Ovary (tissue), 9 donors: ENCODE data around the gene RBM26. TPM values are rescaled to one million over a fixed set of nuclear protein-coding genes. Genes with fewer than 3 reads are reported as not detected.

Experiments used
- DNase-seq, 5 donors: peaks; one replicate each; pipeline ENCODE4 v3.0.0-alpha.2; 2019 to 2020
- H3K27ac ChIP-seq, 2 donors: fragments of 200-600 bp; one replicate each; pipeline versions ENCODE4 v1.5.1 to v1.8.0; 2019 to 2022
- H3K27me3 ChIP-seq: fragments of 200-600 bp; one replicate; pipeline ENCODE4 v1.8.0; 2022
- H3K36me3 ChIP-seq: fragments of 200-600 bp; sonication (generic); one replicate; pipeline ENCODE4 v1.5.1; 2019
- H3K4me1 ChIP-seq: one replicate; pipeline ENCODE4 v1.8.1; 2013; ENCODE audit warnings: mild to moderate bottlenecking, moderate library complexity; ENCODE audit not compliant: insufficient read depth
- H3K4me3 ChIP-seq: fragments of 200-600 bp; sonication (generic); one replicate; pipeline ENCODE4 v1.5.1; 2017
- H3K9me3 ChIP-seq, 2 donors: fragments of 200-600 bp in 1 of 2; sonication (generic) in 1 of 2; one replicate each; pipeline versions ENCODE4 v1.5.1 to v1.8.1; 2013 to 2019; ENCODE audit warnings: mild to moderate bottlenecking in 1 of 2, moderate library complexity in 1 of 2
- EP300 ChIP-seq: sonication (generic); formaldehyde crosslinking; IDR thresholded peaks from one replicate; pipeline ENCODE4 v1.6.1; 2017; ENCODE audit warnings: antibody characterized with exemption
- POLR2A ChIP-seq: fragments of 450-650 bp; IDR thresholded peaks from one replicate; pipeline ENCODE4 v1.6.1; 2017; ENCODE audit warnings: antibody characterized with exemption, mild to moderate bottlenecking, moderate library complexity
- whole genome bisulfite sequencing, 3 donors: extraction: QIAGEN DNeasy Blood & Tissue Kit in 1 of 3; methylation state at CpG; one replicate each; pipeline versions ENCODE4 v1.1.5 to v1.1.7; 2013 to 2017; 5-methylcytosine and 5-hydroxymethylcytosine counted together
- intact Hi-C, 4 donors: fragments of 100-400 bp; cut with DNase I; formaldehyde crosslinking; loops; one replicate each; pipeline versions ENCODE4 v1.11.0 to v1.15.1; 2022 to 2023
- polyA plus RNA-seq, 2 donors: library from polyadenylated mRNA; stranded (reverse); fragments of 200-250 nt in 1 of 2; fragments of 350-450 nt in 1 of 2; fragmentation: Illumina TruSeq in 1 of 2; extraction: RNeasy Lipid Tissue Mini Kit (QIAGEN cat#74804) in 1 of 2; gene quantifications; one replicate each; pipeline ENCODE4 v1.2.3, GENCODE V29; 2013 to 2014
- total RNA-seq, 7 donors: library from RNA; depleted of rRNA in 2 of 7; stranded (reverse); fragments of >200 nt in 2 of 7; fragmentation: NEBNext Ultra II Directional in 3 of 7; extraction: Animal tissue kit (Norgen Biotek cat#: 25700) in 3 of 7; gene quantifications; one replicate each; pipeline versions ENCODE4 v1.1.0 to v1.2.4, GENCODE V29; 2016 to 2023
- TF ChIP-seq, protein P1 (sequence below), 3 donors: fragments of 450-650 bp in 2 of 3; fragments of 200-600 bp in 1 of 3; IDR thresholded peaks; one replicate each; pipeline versions ENCODE4 v1.5.1 to v1.8.0; 2016 to 2022; ENCODE audit warnings: antibody characterized with exemption in 3 of 3, mild to moderate bottlenecking in 1 of 3
- donor health status: DM: no; HTN: no; CAD: no; lungs with moderate emphysema.
- donor health status: DM: no; HTN: no; CAD: no.
- donor health status: Bipolar disorder and iron deficiency.
- donor health status: DM: yes; HTN: yes; CAD: no.
- donor health status: DM: no; HTN: no; CAD: no.
- donor health status: DM: yes; HTN: yes; CAD: no.

Gene RBM26
- total and polyA plus RNA-seq, 9 donors, result 19.0 to 52.9 (median 39.4) TPM

DNA sequence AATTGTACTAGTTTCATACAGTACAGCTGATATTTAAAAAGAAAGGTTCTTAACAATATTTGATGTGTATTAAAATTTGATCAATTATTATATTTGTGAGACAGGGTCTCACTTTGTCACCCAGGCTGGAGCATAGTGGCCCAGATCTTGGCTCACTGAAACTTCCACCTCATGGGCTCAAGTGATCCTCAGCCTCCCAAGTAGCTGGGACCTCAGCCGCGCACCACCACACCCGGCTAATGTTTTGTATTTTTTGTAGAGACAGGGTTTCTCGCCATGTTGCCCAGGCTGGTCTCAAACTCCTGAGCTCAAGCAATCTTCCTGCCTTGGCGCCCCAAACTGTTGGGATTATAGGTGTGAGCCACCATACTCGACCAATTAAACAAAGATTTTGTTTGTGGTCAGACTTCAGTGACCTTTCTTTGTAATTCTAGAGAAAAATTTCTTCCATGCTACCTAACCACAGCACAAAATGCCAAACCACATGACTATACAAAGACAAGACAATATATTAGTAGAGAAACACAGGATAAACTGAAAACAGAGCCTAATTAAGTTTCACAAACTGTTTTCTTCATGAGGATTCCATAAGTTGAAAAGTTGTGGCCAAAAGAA, 59.6 kb downstream of the RBM26 start:
- no peak for TF ChIP-seq POLR2A
- TF ChIP-seq EP300, result no peak
- TF ChIP-seq, protein P1, sequence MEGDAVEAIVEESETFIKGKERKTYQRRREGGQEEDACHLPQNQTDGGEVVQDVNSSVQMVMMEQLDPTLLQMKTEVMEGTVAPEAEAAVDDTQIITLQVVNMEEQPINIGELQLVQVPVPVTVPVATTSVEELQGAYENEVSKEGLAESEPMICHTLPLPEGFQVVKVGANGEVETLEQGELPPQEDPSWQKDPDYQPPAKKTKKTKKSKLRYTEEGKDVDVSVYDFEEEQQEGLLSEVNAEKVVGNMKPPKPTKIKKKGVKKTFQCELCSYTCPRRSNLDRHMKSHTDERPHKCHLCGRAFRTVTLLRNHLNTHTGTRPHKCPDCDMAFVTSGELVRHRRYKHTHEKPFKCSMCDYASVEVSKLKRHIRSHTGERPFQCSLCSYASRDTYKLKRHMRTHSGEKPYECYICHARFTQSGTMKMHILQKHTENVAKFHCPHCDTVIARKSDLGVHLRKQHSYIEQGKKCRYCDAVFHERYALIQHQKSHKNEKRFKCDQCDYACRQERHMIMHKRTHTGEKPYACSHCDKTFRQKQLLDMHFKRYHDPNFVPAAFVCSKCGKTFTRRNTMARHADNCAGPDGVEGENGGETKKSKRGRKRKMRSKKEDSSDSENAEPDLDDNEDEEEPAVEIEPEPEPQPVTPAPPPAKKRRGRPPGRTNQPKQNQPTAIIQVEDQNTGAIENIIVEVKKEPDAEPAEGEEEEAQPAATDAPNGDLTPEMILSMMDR (IDR thresholded peaks at IDR 0.05), result no peak
- intact Hi-C loops, result no loop called here
- no peaks in the 10 kb centered on the region for H3K4me1 ChIP-seq
- WGBS, 3 donors, result 91 to 94% (median 92%) methylated on average over 6 of the region's 6 CpGs
- H3K36me3 ChIP-seq, result no peaks in the 10 kb centered on the region
- H3K9me3 ChIP-seq, result no peaks in the 10 kb centered on the region
- no peak overlapping the region for H3K27ac ChIP-seq
- H3K27me3 ChIP-seq, result no peaks in the 10 kb centered on the region
- no peak overlapping the region for H3K4me3 ChIP-seq
- no peak for DNase-seq

DNA sequence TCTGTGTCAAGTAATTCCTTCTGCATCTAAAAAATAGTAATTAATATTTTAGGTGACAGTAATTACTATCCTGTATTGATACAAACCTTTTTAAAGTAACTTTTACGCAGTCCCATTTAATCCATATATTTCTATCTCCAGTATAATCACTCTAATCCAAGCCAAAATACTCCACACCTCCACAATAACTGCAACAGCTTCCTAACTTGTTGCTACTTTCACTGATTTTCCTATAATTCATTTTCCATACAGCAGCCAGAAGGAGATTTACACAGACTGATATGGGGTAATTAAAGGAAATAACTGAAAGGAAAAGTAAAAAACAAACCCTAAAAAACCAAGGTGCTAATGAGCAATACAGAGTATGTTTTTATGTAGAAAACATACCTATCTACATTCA, 64.9 kb downstream of the RBM26 start:
- Histone ChIP-seq H3K4me3 (no peak overlapping the region), H3K4me1 (no peaks in the 10 kb centered on the region), H3K27me3 (no peaks in the 10 kb centered on the region), H3K36me3 (no peaks in the 10 kb centered on the region), H3K9me3 (no peaks in the 10 kb centered on the region), H3K27ac (no peak overlapping the region)
- no peak for DNase-seq
- TF ChIP-seq POLR2A (no peak), EP300 (no peak)
- TF ChIP-seq, protein P1 (IDR thresholded peaks at IDR 0.05), result no peak
- 97 to 100% (median 99%) methylated on average over 1 of the region's 1 CpG for WGBS, 3 donors
- intact Hi-C loops, result no loop called here

DNA sequence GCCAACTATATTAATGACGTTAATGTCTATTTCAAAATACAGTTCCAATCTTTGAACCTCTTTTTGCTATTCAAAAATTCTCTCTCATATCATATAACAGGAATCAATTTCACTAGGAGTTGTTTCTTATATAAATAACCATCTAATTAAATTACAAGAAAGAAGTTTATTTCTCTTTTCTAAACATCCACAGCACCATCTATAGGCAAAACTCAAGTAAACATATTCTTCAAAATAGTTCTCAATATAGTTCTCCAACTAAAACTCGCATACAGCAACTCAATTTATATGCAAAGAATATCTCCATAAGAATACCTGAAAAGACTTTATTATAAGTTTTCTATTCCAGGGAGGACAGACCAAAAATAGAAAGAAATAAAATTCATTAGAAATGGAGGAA, 65.6 kb downstream of the RBM26 start:
- Histone ChIP-seq H3K4me3 (no peak overlapping the region), H3K9me3 (no peaks in the 10 kb centered on the region), H3K27ac (no peak overlapping the region), H3K27me3 (no peaks in the 10 kb centered on the region), H3K4me1 (no peaks in the 10 kb centered on the region), H3K36me3 (no peaks in the 10 kb centered on the region)
- WGBS, 3 donors, result 87 to 91% (median 89%) methylated on average over 2 of the region's 2 CpGs
- TF ChIP-seq POLR2A (no peak), EP300 (no peak)
- TF ChIP-seq, protein P1 (IDR thresholded peaks at IDR 0.05), result no peak
- no peak for DNase-seq
- intact Hi-C loops, result no loop called here

DNA sequence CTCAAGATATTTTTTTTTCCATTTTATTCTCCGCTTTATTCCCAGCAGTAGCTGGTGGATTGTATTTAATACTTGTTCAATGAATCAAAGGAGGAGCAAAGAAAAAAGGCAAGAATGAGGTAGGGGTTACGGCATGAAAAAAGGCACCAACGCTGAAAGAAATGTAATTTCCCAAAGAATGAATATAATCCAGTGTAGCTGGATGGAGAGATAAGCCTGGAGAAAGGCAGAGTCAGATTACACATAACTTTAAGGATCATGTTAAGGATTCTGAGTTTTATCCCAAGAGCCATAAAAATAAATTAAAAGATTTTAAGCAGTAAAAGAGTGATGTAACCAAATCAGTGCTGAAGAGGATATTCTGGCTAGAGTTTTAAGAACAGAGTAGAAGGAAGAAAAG, 67.7 kb downstream of the RBM26 start:
- 90 to 98% (median 94%) methylated on average over 3 of the region's 3 CpGs for WGBS, 3 donors
- intact Hi-C loops, result no loop called here
- H3K27me3 ChIP-seq, result no peaks in the 10 kb centered on the region
- TF ChIP-seq EP300, result no peak
- TF ChIP-seq, protein P1 (IDR thresholded peaks at IDR 0.05), result no peak
- TF ChIP-seq POLR2A, result no peak
- no peak overlapping the region for H3K27ac ChIP-seq
- no peak for DNase-seq
- no peaks in the 10 kb centered on the region for H3K4me1 ChIP-seq
- no peaks in the 10 kb centered on the region for H3K36me3 ChIP-seq
- no peaks in the 10 kb centered on the region for H3K9me3 ChIP-seq
- no peak overlapping the region for H3K4me3 ChIP-seq
